Measurements from ENCODE around the gene SPATA46. TPM values are rescaled to one million over a fixed set of nuclear protein-coding genes. Genes with fewer than 3 reads are reported as not detected.

Gene SPATA46
- total and polyA plus RNA-seq, 9 of the 15 experiments (the other 6 are each of a cell fraction or from before 2014, with no cell fraction given): 0.04 to 0.11 TPM; not detected in 7

DNA sequence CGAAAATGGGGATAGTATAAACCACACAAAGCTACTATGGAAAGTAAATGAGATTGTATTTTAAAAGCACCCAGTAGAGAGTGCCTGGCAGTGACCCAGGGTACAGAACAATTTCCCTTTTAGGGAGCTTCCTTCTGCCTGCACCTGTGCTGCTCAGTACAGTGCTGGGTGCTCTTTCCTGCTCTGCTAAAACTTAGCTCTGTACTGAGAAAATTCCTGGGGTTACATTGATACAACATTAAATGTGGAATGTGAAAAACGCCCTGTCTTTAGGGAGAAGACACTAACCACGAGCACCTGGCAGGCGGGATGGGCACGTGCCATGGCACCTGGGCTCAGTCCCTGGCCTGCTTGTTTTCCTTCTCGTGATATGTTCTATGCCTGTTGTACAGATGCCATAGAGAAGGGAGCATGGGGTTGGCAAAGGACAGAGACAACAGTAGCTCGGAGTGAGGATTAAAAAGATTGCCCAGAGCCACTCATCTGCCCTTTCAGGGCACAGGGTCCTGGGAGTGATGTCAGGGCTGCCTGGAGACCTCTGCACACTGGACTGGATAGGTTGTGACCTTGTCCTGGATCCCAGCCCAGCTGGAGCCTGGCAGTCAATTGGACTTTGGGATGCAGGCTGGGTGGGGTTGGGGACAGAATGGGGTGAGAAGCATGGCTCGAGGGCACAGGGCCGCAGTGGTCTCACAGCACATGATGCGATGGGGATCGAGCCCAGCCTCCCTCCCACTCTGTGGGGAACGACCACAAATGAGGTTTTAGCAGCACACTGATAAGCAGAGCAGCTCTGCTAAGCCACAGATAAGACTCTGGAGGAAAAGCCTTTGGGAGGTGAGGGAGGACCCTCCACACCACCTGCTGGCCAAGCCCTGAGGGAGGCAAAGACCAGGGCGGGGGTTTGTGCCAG is 4.2 kb downstream of the SPATA46 start (continued):
- TF ChIP-seq, protein P1, sequence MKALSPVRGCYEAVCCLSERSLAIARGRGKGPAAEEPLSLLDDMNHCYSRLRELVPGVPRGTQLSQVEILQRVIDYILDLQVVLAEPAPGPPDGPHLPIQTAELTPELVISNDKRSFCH (CRISPR knock-in tag; IDR thresholded peaks at IDR 0.05): no peak
- TF ChIP-seq, protein P1 (tag; IDR thresholded peaks at IDR 0.05): peak; percentile 70
- TF ChIP-seq, protein P2, sequence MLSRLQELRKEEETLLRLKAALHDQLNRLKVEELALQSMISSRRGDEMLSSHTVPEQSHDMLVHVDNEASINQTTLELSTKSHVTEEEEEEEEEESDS (CRISPR knock-in tag; IDR thresholded peaks at IDR 0.05): no peak
- TF ChIP-seq PURB (CRISPR knock-in tag; IDR thresholded peaks at IDR 0.05; ENCODE audit: low read depth): no peak
- no peak for TF ChIP-seq POLR2A (conservative IDR thresholded peaks at IDR 0.05)
- no peak for TF ChIP-seq ZNF347 (CRISPR knock-in tag; IDR thresholded peaks at IDR 0.05; ENCODE audit: low read depth)
- TF ChIP-seq ZNF174 (CRISPR knock-in tag; IDR thresholded peaks at IDR 0.05): no peak
- TF ChIP-seq, protein P3, sequence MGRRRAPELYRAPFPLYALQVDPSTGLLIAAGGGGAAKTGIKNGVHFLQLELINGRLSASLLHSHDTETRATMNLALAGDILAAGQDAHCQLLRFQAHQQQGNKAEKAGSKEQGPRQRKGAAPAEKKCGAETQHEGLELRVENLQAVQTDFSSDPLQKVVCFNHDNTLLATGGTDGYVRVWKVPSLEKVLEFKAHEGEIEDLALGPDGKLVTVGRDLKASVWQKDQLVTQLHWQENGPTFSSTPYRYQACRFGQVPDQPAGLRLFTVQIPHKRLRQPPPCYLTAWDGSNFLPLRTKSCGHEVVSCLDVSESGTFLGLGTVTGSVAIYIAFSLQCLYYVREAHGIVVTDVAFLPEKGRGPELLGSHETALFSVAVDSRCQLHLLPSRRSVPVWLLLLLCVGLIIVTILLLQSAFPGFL (CRISPR knock-in tag; IDR thresholded peaks at IDR 0.05): no peak
- TF ChIP-seq SMARCB1 (IDR thresholded peaks at IDR 0.05; ENCODE audit: insufficient read length, low read depth): no peak
- TF ChIP-seq PCBP2 (IDR thresholded peaks at IDR 0.05; ENCODE audit: low read depth, low read length, poor library complexity, severe bottlenecking): no peak
- no peak for TF ChIP-seq ETV1 (tag; conservative IDR thresholded peaks at IDR 0.05; ENCODE audit: low read depth)
- peak; percentile 26; the same call in 1 of the 2 replicates for TF ChIP-seq ZNF239 (CRISPR knock-in tag; IDR thresholded peaks at IDR 0.05)
- no peak for TF ChIP-seq ZBTB8A (IDR thresholded peaks at IDR 0.05; ENCODE audit: partially characterized antibody)
- TF ChIP-seq, protein P4, sequence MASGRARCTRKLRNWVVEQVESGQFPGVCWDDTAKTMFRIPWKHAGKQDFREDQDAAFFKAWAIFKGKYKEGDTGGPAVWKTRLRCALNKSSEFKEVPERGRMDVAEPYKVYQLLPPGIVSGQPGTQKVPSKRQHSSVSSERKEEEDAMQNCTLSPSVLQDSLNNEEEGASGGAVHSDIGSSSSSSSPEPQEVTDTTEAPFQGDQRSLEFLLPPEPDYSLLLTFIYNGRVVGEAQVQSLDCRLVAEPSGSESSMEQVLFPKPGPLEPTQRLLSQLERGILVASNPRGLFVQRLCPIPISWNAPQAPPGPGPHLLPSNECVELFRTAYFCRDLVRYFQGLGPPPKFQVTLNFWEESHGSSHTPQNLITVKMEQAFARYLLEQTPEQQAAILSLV (tag; IDR thresholded peaks at IDR 0.05): no peak
- TF ChIP-seq ZNF830 (CRISPR knock-in tag; IDR thresholded peaks at IDR 0.05): no peak
- peak in 1 of 2 experiments; percentile 84; a peak in 3 of 4 replicates for TF ChIP-seq TEAD1 (CRISPR knock-in tag; IDR thresholded peaks at IDR 0.05)
- no peak for TF ChIP-seq RFX7 (CRISPR knock-in tag; IDR thresholded peaks at IDR 0.05)
- no peak for TF ChIP-seq XRCC3 (IDR thresholded peaks at IDR 0.05)
